GM12878 (cell line): ENCODE data around the gene GAK. TPM values are rescaled to one million over a fixed set of nuclear protein-coding genes. Genes with fewer than 3 reads are reported as not detected.
"Not testable (repeated sequence)": the region's sequence is repeated elsewhere in the genome, so short reads cannot be mapped to it uniquely, and the experiment has no call there.

ENCODE experiments used
- ATAC-seq: fragments of 200-7000 bp; cut with Tn5 transposase; 3 replicates; pipeline ENCODE4 v1.9.1; 2020; ENCODE audit warnings: mild to moderate bottlenecking, moderate library complexity
- BruUV-seq: library from RNA; stranded (reverse); fragments of 400-500 nt; replicated peaks from 2 replicates; lab custom pipeline; 2021; lab: Mats Ljungman, UMichigan
- CTCF ChIA-PET: fragments of 300-600 bp; sonication (Branson Sonifier 250); formaldehyde crosslinking; extraction: SDS; loops from one replicate; lab custom pipeline; 2021; ENCODE audit warnings: inconsistent platforms; lab: Yijun Ruan, JAX
- POLR2A ChIA-PET: fragments of 350-600 bp; formaldehyde crosslinking; extraction: SDS; loops from one replicate; lab custom pipeline; 2021; ENCODE audit warnings: inconsistent platforms; lab: Charles Lee
- RAD21 ChIA-PET: fragments of 300-600 bp; sonication (Branson Sonifier 250); formaldehyde crosslinking; loops from one replicate; lab custom pipeline; 2023; ENCODE audit warnings: antibody characterized with exemption; ENCODE audit not compliant: unreplicated experiment; lab: Charles Lee
- SMC1A ChIA-PET: fragments of 300-600 bp; sonication (Branson Sonifier 250); formaldehyde crosslinking; loops from one replicate; lab custom pipeline; 2023; ENCODE audit not compliant: unreplicated experiment, uncharacterized antibody; lab: Charles Lee
- DNase-seq: peaks from one replicate; pipeline ENCODE4 v3.0.0-alpha.2; 2011; ENCODE audit warnings: low read depth, low spot score
- FAIRE-seq: peaks from 3 replicates; lab custom pipeline; 2011; peaks lifted over from hg19 to GRCh38; lab: Jason Lieb, UNC
- H2AFZ ChIP-seq: 2 replicates; pipeline ENCODE4 v1.6.0; 2011; ENCODE audit warnings: low read depth, low read length, control low read depth; ENCODE audit not compliant: control insufficient read depth
- H3K27ac ChIP-seq: 2 replicates; pipeline ENCODE4 v1.5.1; 2011; ENCODE audit warnings: control low read depth; ENCODE audit not compliant: control insufficient read depth, insufficient read depth
- H3K27me3 ChIP-seq, 2 experiments: replicated peaks in 1 of 2; 2 replicates each; pipeline versions ENCODE4 v1.6.0 to v1.6.1; 2011; ENCODE audit warnings: low read length in 1 of 2; ENCODE audit not compliant: control insufficient read depth in 2 of 2, insufficient read depth in 2 of 2
- H3K36me3 ChIP-seq, 2 experiments: 2 replicates each; pipeline ENCODE4 v1.5.1; 2011; ENCODE audit warnings: low read length in 1 of 2; ENCODE audit not compliant: control insufficient read depth in 2 of 2, insufficient read depth in 2 of 2
- H3K4me1 ChIP-seq: 2 replicates; pipeline ENCODE4 v1.6.1; 2011; ENCODE audit warnings: mild to moderate bottlenecking, low read length, moderate library complexity, mixed read lengths; ENCODE audit not compliant: control insufficient read depth, insufficient read depth
- H3K4me2 ChIP-seq: 2 replicates; pipeline ENCODE4 v1.6.0; 2011; ENCODE audit warnings: control low read depth; ENCODE audit not compliant: control insufficient read depth, insufficient read depth
- H3K4me3 ChIP-seq: fragments of 200-600 bp; sonication (generic); 2 replicates; pipeline ENCODE4 v1.5.1; 2016
- H3K79me2 ChIP-seq: 2 replicates; pipeline ENCODE4 v1.6.0; 2011; ENCODE audit warnings: low read length; ENCODE audit not compliant: control insufficient read depth, insufficient read depth
- H3K9ac ChIP-seq: 2 replicates; pipeline ENCODE4 v1.8.0; 2011; ENCODE audit warnings: low read length, control low read depth, mixed read lengths; ENCODE audit not compliant: control insufficient read depth, insufficient read depth
- H3K9me3 ChIP-seq: replicated peaks from 3 replicates; pipeline ENCODE4 v1.5.1; 2011; ENCODE audit warnings: mild to moderate bottlenecking, low read length; ENCODE audit not compliant: control insufficient read depth, insufficient read depth
- H4K20me1 ChIP-seq: 2 replicates; pipeline ENCODE4 v1.6.0; 2011; ENCODE audit not compliant: control insufficient read depth, insufficient read depth
- CBFB ChIP-seq: IDR thresholded peaks from 2 replicates; pipeline ENCODE4 v1.6.1; 2016; ENCODE audit warnings: antibody characterized with exemption, low read depth
- CBX5 ChIP-seq: sonication (generic); IDR thresholded peaks from 2 replicates; pipeline ENCODE4 v1.6.1; 2016; ENCODE audit warnings: low read depth, moderate library complexity, mild to moderate bottlenecking, inconsistent platforms
- ETV6 ChIP-seq, 2 experiments: fragments of 450-650 bp in 1 of 2; IDR thresholded peaks in 1 of 2; conservative IDR thresholded peaks in 1 of 2; 2 replicates each; pipeline ENCODE4 v1.6.1; 2014; ENCODE audit warnings: antibody characterized with exemption in 1 of 2, borderline replicate concordance in 1 of 2, low read depth in 1 of 2, mild to moderate bottlenecking in 1 of 2, moderate library complexity in 1 of 2
- NFYB ChIP-seq: IDR thresholded peaks from 2 replicates; pipeline ENCODE4 v1.6.1; 2011; ENCODE audit warnings: low read depth, mild to moderate bottlenecking, low read length, improper control_type of control experiment, moderate library complexity; ENCODE audit not compliant: insufficient read depth
- RUNX3 ChIP-seq: IDR thresholded peaks from 2 replicates; pipeline ENCODE4 v1.6.1; 2012; ENCODE audit warnings: low read length, inconsistent platforms
- YY1 ChIP-seq: IDR thresholded peaks from 2 replicates; pipeline ENCODE4 v1.6.1; 2011; ENCODE audit warnings: low read depth, mild to moderate bottlenecking, low read length
- ZBED1 ChIP-seq: IDR thresholded peaks from 2 replicates; pipeline ENCODE4 v1.6.1; 2016; ENCODE audit warnings: borderline replicate concordance
- WGBS: methylation state at CpG from one replicate; pipeline ENCODE4 v1.1.6; 2016; ENCODE audit warnings: low lambda C conversion rate; ENCODE audit not compliant: insufficient replicate concordance, insufficient coverage; ENCODE audit errors: missing lambda C conversion rate; 5-methylcytosine and 5-hydroxymethylcytosine counted together
- in situ Hi-C: fragments of 300-500 bp; cut with MboI; formaldehyde crosslinking; loops from 9 replicates; pipeline ENCODE4 v1.14.3; 2018; ENCODE audit warnings: mixed read lengths
- intact Hi-C: fragments of 100-400 bp; cut with micrococcal nuclease; formaldehyde crosslinking; loops from one replicate; pipeline ENCODE4 v1.14.2; 2022; ENCODE audit not compliant: unreplicated experiment
- polyA plus RNA-seq, 11 experiments: library from polyadenylated mRNA; depleted of rRNA in 4 of 11; unstranded in 6 of 11; stranded (reverse) in 5 of 11; fragments of >200 nt; fragmentation: Nextera tagmentation in 4 of 11; fragmentation: Illumina TruSeq in 1 of 11; extraction: Ambion mirVana in 4 of 11; extraction: Trizol in 1 of 11; gene quantifications; 1 replicate in 1 of 11; 2 replicates in 10 of 11; pipeline versions ENCODE4 v1.2.1 to v1.2.3, GENCODE V29; 2011 to 2016; ENCODE audit warnings: inconsistent platforms in 2 of 11, missing spikeins in 2 of 11, low read depth in 1 of 11
- total RNA-seq, 4 experiments: library from RNA; depleted of rRNA in 3 of 4; stranded (reverse); fragments of >200 nt in 3 of 4; fragmentation: Illumina TruSeq in 1 of 4; extraction: Trizol in 1 of 4; gene quantifications; 2 replicates each; pipeline versions ENCODE4 v1.2.1 to v1.2.3, GENCODE V29; 2013 to 2021
- TF ChIP-seq, protein P1 (sequence below): fragments of 450-650 bp; IDR thresholded peaks from 2 replicates; pipeline ENCODE4 v1.6.1; 2016; ENCODE audit warnings: mild to moderate bottlenecking

The GAK gene
- total and polyA plus RNA-seq, 10 of the 15 experiments (the other 5 are each of a cell fraction or from before 2014, with no cell fraction given) = 0.82 to 127 (median 53.8) TPM

DNA sequence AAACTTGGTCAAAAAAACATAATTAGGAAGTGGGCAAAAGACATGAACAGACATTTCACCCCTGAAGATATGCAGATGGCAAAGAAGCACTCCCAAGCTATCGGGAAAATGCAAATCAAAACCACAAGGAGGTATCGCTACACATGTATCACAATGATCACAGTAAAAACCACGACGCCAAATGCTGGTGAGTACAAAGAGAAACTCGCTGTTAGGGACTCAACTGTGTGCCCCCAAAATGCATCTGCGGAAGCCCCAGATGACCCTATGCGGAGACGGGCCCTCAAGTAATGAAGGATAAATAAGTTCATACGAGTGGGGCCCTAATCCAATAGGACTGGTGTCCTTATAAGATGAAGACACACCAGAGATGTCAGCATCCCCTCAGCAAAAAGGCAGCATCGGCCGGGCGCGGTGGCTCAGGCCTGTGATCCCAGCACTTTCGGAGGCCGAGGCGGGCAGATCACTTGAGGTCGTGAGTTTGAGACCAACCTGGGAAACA is 10.2 kb downstream of the GAK start (continued):
- TF ChIP-seq CBFB = peak; percentile 64; the same call in 1 of the 2 replicates
- no peak for TF ChIP-seq NFYB
- TF ChIP-seq YY1 = no peak
- TF ChIP-seq CBX5 = peak; percentile 93; the same call in 1 of the 2 replicates
- 0 out of 4 replicates have a peak, but pooled peaks of 1 of the 2 experiments have one; percentile 27 for TF ChIP-seq ETV6 (conservative IDR thresholded peaks at IDR 0.05 in 1 of 2, IDR thresholded peaks at IDR 0.05 in 1 of 2; ENCODE audit: borderline replicate concordance in 1 of 2, low read depth in 1 of 2)
- peak; percentile 94; the same call in 1 of the 2 replicates for TF ChIP-seq ZBED1
- TF ChIP-seq, protein P1, sequence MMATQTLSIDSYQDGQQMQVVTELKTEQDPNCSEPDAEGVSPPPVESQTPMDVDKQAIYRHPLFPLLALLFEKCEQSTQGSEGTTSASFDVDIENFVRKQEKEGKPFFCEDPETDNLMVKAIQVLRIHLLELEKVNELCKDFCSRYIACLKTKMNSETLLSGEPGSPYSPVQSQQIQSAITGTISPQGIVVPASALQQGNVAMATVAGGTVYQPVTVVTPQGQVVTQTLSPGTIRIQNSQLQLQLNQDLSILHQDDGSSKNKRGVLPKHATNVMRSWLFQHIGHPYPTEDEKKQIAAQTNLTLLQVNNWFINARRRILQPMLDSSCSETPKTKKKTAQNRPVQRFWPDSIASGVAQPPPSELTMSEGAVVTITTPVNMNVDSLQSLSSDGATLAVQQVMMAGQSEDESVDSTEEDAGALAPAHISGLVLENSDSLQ = no peak
- TF ChIP-seq RUNX3 = peak; percentile 95

GRCh38 chr4:919004-919680 is 13.0 kb downstream of the GAK start:
- H3K4me2 ChIP-seq, H2AFZ ChIP-seq, ATAC-seq, H3K9me3 ChIP-seq, in situ Hi-C loops, H3K9ac ChIP-seq, POLR2A ChIA-PET, RAD21 ChIA-PET, H3K36me3 ChIP-seq, H4K20me1 ChIP-seq, CTCF ChIA-PET, intact Hi-C loops, H3K27me3 ChIP-seq, H3K4me3 ChIP-seq, DNase-seq, BruUV-seq, H3K27ac ChIP-seq, FAIRE-seq: not testable (repeated sequence)
- SMC1A ChIA-PET = interaction anchor here (0.9 to 1.3 kb wide), 2 partner anchors 11 to 17 kb away, joined by 3 to 4 read pairs; no protein-coding TSS in a partner anchor
- 95% methylated on average over 15 of the region's 15 CpGs for WGBS
- peaks cover 87% of the 10 kb centered on the region for H3K79me2 ChIP-seq
- peaks cover 43% of the 10 kb centered on the region for H3K4me1 ChIP-seq

GRCh38 chr4:918591-918990 is 13.5 kb downstream of the GAK start:
- H3K9me3 ChIP-seq, BruUV-seq, H3K36me3 ChIP-seq, H4K20me1 ChIP-seq, CTCF ChIA-PET, DNase-seq, RAD21 ChIA-PET, H3K4me2 ChIP-seq, intact Hi-C loops, H3K9ac ChIP-seq, H3K27me3 ChIP-seq, H3K4me3 ChIP-seq, H2AFZ ChIP-seq, H3K27ac ChIP-seq, FAIRE-seq, ATAC-seq, in situ Hi-C loops: not testable (repeated sequence)
- Histone ChIP-seq H3K79me2 (peaks cover 82% of the 10 kb centered on the region), H3K4me1 (peaks cover 39% of the 10 kb centered on the region)
- ChIA-PET SMC1A (interaction anchor here (1.4 kb wide), 2 partner anchors 15 to 25 kb away, joined by 3 to 4 read pairs; no protein-coding TSS in a partner anchor), POLR2A (interaction anchor here (1.0 kb wide), 1 partner anchor 14 kb away, joined by 3 read pairs; the partner anchor contains the start of genes GAK and TMEM175)
- 94% methylated on average over 6 of the region's 6 CpGs for WGBS
